A549 treated with GW870086 at 1 μM for 4 hours (cell line): Measurements from ENCODE around the gene SULT2B1. TPM values are rescaled to one million over a fixed set of nuclear protein-coding genes. Genes with fewer than 3 reads are reported as not detected.

Experiments used
- total RNA-seq: library from RNA; stranded (reverse); fragments of 200-300 nt; extraction: Qiagen RNA extraction; gene quantifications from 5 replicates; pipeline ENCODE4 v1.2.3, GENCODE V29; 2022; ENCODE audit warnings: low read depth

SULT2B1 gene
- total RNA-seq: 12.4 to 18.3 TPM (median 16.6 TPM) in 5 replicates

DNA sequence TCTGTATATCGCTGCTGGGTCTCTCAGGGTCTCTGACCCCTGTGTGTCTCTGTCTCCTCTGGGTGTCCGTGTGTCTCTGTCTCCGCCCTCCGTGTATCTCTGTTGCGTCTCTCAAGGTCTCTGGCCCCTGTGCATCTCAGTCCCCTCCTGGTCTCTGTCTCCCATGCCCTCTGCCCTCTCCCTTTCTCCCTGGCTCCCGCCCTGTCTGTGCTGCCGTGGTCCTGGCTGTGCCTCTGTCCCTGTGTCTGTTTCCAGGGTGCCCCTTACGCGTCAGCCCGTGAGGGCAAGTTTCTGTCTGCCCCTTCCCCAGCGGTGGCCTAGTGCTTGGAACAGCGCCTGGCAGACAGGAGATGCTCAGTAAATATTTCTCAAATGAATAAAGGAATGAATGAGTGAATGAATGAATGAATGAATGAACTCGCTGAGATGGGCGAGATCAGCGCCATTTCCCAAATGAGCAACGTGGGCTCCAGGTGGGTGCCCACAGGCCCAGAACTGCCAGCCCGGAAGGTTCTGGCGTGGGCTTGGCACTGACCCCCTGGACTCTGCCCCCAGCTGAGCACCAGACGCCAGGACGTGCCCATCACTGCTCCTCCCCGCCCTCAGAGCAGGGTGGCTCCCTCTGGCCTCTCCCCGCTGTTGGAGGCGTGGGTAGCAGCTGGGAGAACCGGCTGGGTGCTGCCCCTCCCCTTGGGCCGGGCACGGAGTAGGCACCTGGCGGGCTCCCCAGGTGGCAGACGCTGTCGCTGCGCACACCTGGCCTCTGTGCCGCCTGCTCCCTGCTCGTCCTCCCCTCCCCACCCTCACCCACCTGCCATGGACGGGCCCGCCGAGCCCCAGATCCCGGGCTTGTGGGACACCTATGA is at the start of gene SULT2B1:
Gene SULT2B1, plus strand, starts transcription at position 736 of the 866 bp plus-strand sequence. Its CDS starts 81 bp downstream, at position 817.

GRCh38 chr19:48511800-48512503 is 40.0 kb upstream of the SULT2B1 start, which contains the start of gene LMTK3:
Gene LMTK3 (minus strand): TSS chr19:48511835. CDS start chr19:48511576, 259 bp downstream.

GRCh38 chr19:48606463-48607358 is 54.7 kb downstream of the SULT2B1 start, which contains the start of gene SPACA4:
Gene SPACA4 (plus strand): TSS chr19:48606742. CDS start chr19:48606979, 237 bp downstream.

DNA sequence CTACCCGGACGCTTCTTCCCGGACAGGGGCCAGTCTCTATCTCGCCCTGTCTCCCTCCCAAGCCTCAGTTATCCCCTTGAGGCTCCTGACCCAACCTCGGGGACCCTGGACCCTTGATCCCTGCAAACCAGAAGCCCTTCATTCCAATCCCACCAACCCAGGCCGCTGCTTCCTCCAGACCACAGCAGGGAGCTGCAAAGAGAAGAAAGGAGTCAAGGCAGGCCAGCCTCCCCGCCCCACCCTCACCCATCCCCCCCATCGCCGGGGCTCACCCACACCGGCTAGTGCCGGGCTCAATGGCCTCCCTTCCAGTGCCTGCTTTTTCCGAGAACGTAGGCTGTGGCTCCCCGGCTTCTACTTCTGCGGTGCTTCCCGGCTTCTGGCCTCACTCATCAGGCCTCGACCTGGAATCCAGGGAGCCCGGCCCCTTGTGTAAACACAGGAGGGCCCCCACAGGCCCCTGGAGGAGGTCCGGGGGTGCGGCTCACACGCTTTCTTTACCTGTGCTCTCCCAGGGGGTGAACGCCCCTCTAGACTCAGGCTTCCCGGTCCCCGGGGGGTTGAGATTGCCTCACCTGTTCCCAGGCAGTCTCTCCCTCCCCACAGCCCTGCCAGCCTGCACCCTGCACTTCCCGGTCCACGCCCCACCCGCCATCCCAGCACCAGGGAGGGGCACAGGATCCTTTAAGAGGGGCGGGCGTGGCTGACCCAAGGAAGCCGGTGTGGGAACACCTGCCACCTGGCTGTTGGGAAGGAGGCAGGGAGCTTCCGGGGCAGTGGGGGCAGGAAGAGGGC is 62.7 kb downstream of the SULT2B1 start, which contains the start of gene FAM83E:
Gene FAM83E, minus strand, starts transcription at position 641 of the 795 bp plus-strand sequence. CDS start 1,704 bp downstream, outside the sequence.

DNA sequence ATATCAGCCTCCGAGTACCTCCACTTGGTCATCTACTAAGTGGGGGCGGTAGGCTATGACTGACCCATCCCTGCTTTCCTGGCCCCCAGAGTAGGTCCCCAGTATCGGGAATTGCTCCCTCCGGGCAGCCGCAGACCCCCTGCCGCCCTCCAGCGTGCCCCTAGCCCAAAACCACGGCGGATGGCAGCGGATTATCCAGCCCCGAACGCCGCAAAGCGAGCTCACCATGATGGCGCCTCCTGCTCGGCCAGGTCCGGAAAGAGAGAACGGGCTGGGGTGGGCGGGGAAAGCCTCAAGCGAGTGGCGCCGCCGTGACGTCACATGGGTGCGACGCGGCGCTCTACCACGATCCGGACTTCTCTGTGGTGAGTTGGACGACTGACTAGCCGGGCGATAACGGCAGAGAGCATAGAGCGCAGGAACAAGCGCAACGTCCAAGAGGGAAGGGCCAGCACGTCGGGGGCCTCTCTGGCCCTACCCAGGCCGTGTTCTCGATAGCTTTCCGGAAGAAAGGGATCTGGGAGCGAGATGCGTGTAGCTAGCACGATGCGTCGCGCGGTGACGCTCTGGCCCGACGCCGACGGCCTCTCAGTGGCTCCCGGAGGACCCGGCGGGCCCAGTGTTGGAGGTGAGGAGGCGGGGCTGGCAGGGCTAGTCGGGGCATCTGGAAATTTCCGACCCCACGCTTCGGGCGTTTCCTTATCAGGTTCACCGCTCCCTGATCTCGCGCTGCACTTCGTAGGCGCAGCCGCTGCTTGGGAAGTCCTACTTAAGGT is 67.1 kb downstream of the SULT2B1 start, which contains the start of the genes RPL18 and SPHK2:
Gene RPL18, minus strand, starts transcription at position 263 of the 776 bp plus-strand sequence. Its CDS starts 35 bp downstream, at position 228.
Gene SPHK2, plus strand, starts transcription at position 591 of the 776 bp plus-strand sequence. CDS start 1,009 bp downstream, outside the sequence.

DNA sequence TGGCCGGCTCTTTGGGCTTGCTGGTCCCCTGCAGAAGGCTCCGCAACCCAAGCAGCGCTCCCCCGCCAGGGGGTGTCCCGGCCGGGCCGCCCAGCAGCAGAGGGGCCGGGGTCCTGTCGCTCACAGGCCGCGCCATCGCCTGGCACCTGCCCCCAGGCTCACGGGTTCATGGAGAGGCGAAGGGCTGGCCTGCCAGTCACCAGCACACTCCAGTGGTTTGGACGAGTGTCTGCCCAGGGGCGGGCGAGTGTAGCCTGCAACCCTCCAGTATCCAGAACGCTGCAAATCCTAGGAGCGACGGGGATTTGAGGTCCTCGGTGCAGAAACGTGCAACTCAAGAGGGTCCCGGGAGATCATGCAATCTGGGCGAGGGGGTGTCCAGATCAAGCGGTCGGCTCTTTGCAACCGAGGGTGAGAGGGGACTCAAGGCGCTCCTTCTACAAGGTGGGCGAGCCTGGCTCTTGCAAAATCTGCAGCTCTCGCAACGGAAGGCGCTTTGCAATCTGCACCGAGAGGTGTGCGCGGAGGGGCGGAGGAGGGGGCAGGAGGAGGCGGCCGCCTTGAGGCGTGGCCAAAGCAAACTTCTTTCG is 85.0 kb downstream of the SULT2B1 start, which contains the start of gene DBP:
Gene DBP, minus strand, starts transcription at position 521 of the 590 bp plus-strand sequence. Its CDS starts 385 bp downstream, at position 136.

GRCh38 chr19:48646001-48646721 is 94.2 kb downstream of the SULT2B1 start, which contains the start of gene CA11:
Gene CA11 (minus strand): TSS chr19:48646187. CDS start chr19:48645632, 555 bp downstream.

Other genes with a start within 250 kb of the SULT2B1 start
- gene EMP3, start 226.6 kb upstream of the SULT2B1 start, total RNA-seq: 424 to 489 TPM (median 444 TPM) in 5 replicates
- 3.0 to 5.6 TPM (median 4.7 TPM) in 5 replicates for gene TMEM143, start 188.2 kb upstream of the SULT2B1 start, total RNA-seq
- gene SYNGR4, start 187.8 kb upstream of the SULT2B1 start, total RNA-seq: 3.2 to 6.0 TPM (median 4.1 TPM) in 5 replicates
- 349 to 445 TPM (median 427 TPM) in 5 replicates for gene KDELR1, start 160.6 kb upstream of the SULT2B1 start, total RNA-seq
- 6.9 to 10.3 TPM (median 9.5 TPM) in 5 replicates for gene GRIN2D, start 158.5 kb upstream of the SULT2B1 start, total RNA-seq
- 94.7 to 125 TPM (median 108 TPM) in 5 replicates for gene GRWD1, start 106.2 kb upstream of the SULT2B1 start, total RNA-seq
- gene KCNJ14, start 96.6 kb upstream of the SULT2B1 start, total RNA-seq: 0.97 to 2.1 TPM (median 1.3 TPM) in 5 replicates
- gene CYTH2, start 82.8 kb upstream of the SULT2B1 start, total RNA-seq: 51.9 to 62.0 TPM (median 60.1 TPM) in 5 replicates
- gene LMTK3, start 40.3 kb upstream of the SULT2B1 start, total RNA-seq: 3.0 to 6.3 TPM (median 5.3 TPM) in 5 replicates
- 0.31 TPM in 1 of 5 replicates, not detected in the others for gene SPACA4, start 54.6 kb downstream of the SULT2B1 start, total RNA-seq
- gene FAM83E, start 62.9 kb downstream of the SULT2B1 start, total RNA-seq: 0.08 to 0.63 TPM (median 0.18 TPM) in 5 replicates
- gene RPL18, start 67.0 kb downstream of the SULT2B1 start, total RNA-seq: 3,056 to 3,829 TPM (median 3,206 TPM) in 5 replicates
- 12.0 to 16.9 TPM (median 13.6 TPM) in 5 replicates for gene SPHK2, start 67.3 kb downstream of the SULT2B1 start, total RNA-seq
- 1.1 to 2.5 TPM (median 2.0 TPM) in 5 replicates for gene DBP, start 85.2 kb downstream of the SULT2B1 start, total RNA-seq
- 8.9 to 12.7 TPM (median 11.1 TPM) in 5 replicates for gene CA11, start 94.0 kb downstream of the SULT2B1 start, total RNA-seq
- 0.08 to 0.29 TPM (median 0.17 TPM) in 5 replicates for gene NTN5, start 120.8 kb downstream of the SULT2B1 start, total RNA-seq
- gene FUT2, start 143.8 kb downstream of the SULT2B1 start, total RNA-seq: not detected in 5 replicates
- gene MAMSTR, start 167.6 kb downstream of the SULT2B1 start, total RNA-seq: 0.30 to 0.50 TPM (median 0.41 TPM) in 5 replicates
- gene RASIP1, start 188.4 kb downstream of the SULT2B1 start, total RNA-seq: 0.51 to 0.67 TPM (median 0.56 TPM) in 5 replicates
- not detected in 5 replicates for gene IZUMO1, start 194.7 kb downstream of the SULT2B1 start, total RNA-seq
- 0.03 to 0.10 TPM (median 0.08 TPM) in 5 replicates for gene FUT1, start 200.5 kb downstream of the SULT2B1 start, total RNA-seq
- not detected in 5 replicates for gene FGF21, start 203.4 kb downstream of the SULT2B1 start, total RNA-seq